ENCODE data around the gene TMEM98. TPM values are rescaled to one million over a fixed set of nuclear protein-coding genes. Genes with fewer than 3 reads are reported as not detected.
"Not testable (repeated sequence)": the region's sequence is repeated elsewhere in the genome, so short reads cannot be mapped to it uniquely, and the experiment has no call there.

Gene TMEM98
- 1 to 10 TPM; 2.7 to 4.4 TPM for total RNA-seq

DNA sequence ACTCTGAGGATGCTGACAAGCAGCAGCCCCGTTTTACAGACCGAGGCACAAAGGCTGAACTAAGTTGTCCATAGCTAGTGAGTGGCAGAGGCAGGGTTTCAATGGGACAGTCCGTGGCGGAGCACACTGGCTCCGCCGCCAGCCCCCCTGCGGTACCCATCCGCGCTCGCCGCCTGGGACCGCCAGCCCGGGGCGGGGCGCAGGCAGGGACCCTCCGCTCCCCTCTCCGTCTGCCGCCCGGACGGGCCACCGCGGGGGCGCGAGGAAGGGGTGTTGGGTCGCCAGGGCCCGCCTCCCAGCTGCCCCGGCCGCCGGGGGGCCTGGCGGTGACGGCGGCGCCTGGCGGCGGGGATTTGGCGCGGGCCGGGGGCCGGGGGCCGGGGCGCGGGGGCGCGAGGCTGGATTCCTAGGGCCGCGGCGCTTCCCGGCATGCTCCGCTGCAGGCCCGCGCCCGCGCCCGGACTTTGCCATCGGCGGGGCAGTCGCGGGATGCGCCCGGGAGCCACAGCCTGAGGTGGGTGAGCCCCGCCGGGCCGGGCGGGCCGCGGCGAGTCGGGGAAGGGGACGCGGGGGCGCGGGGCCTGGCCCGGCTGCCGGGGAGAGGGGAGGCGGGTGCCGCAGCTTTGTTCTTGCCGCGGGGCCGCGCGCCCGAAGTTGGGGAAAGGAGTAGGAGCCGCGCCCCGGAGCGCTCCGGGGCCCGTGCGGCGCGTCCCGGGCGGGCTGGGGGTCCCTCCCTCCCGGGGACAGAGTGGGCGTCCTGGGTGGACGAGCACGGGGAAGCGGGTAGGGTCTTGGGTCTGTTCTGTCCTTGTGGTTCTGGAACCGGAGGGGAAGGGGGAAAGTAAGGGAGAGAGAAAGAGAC, at the start of gene TMEM98:
Gene TMEM98, plus strand, starts transcription at position 430 of the 862 bp plus-strand sequence. CDS start 3,376 bp downstream, outside the sequence.
- Mint-ChIP-seq H3K36me3 (ENCODE audit: low read depth) (no peaks in the 10 kb centered on the region), H3K4me3 (peak within 1 kb of the TSS; percentile 68), H3K4me1 (peaks cover 5% of the 10 kb centered on the region), H3K27me3 (peaks cover 28% of the 10 kb centered on the region), H3K9me3 (no peaks in the 10 kb centered on the region), H3K27ac (no peak within 1 kb of the TSS)
- ChIA-PET CTCF (interaction anchor here (1.8 to 2.4 kb wide), 2 partner anchors 51 to 145 kb away, joined by 6 read pairs; partner anchors contain the start of gene MYO1D), POLR2A (interaction anchor here (0.5 to 2.4 kb wide), 3 partner anchors 10 to 24 kb away, joined by 4 to 7 read pairs (median 6); no protein-coding TSS in a partner anchor)
- no peak for DNase-seq

DNA sequence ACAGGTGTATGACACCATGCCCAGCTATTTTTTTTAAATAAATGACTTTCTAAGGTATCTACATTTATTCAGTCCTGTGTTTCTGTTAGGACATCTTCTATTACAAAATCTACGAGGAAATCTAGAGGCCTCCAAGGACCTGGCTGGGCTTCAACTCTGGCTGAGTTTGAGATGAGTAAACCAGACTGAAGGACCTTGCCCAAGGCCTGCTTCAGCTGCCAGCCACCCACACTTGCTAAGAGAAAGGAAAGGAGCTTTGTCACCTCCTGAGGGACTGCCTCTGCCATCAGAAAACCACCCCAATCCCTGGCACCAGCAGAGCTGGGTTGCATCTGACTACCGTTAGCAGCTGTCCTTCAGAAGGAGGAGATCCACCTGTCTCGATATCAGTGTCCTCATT, 49.7 kb upstream of the TMEM98 start:
- no peaks in the 10 kb centered on the region for H3K27me3 Mint-ChIP-seq
- CTCF ChIA-PET, result interaction anchor here (1.2 to 4.4 kb wide), 18 partner anchors 11 to 219 kb away, joined by 3 to 79 read pairs (median 10); a partner anchor contains a TSS
- H3K36me3 Mint-ChIP-seq (ENCODE audit: low read depth), result no peaks in the 10 kb centered on the region
- H3K9me3 Mint-ChIP-seq, result no peaks in the 10 kb centered on the region
- no peak overlapping the region for H3K4me3 Mint-ChIP-seq
- H3K27ac Mint-ChIP-seq, result no peak overlapping the region
- H3K4me1 Mint-ChIP-seq, result peaks cover 27% of the 10 kb centered on the region
- no peak for DNase-seq
- POLR2A ChIA-PET, result interaction anchor here (1.0 to 2.4 kb wide), 3 partner anchors 26 to 120 kb away, joined by 3 to 14 read pairs (median 8); no protein-coding TSS in a partner anchor

GRCh38 chr17:32879134-32879533, 48.8 kb upstream of the TMEM98 start:
- H3K4me3 Mint-ChIP-seq, result no peak overlapping the region
- peaks cover 27% of the 10 kb centered on the region for H3K4me1 Mint-ChIP-seq
- H3K27me3 Mint-ChIP-seq, result peaks cover 2% of the 10 kb centered on the region
- no peak for DNase-seq
- POLR2A ChIA-PET, result interaction anchor here (0.7 kb wide), 1 partner anchor 258 kb away, joined by 3 read pairs; no protein-coding TSS in a partner anchor
- no peaks in the 10 kb centered on the region for H3K36me3 Mint-ChIP-seq (ENCODE audit: low read depth)
- H3K27ac Mint-ChIP-seq, result no peak overlapping the region
- CTCF ChIA-PET, result interaction anchor here (3.4 to 4.4 kb wide), 3 partner anchors 32 to 97 kb away, joined by 14 to 79 read pairs (median 50); no protein-coding TSS in a partner anchor
- H3K9me3 Mint-ChIP-seq, result no peaks in the 10 kb centered on the region

GRCh38 chr17:32880671-32881453, 47.1 kb upstream of the TMEM98 start:
- Mint-ChIP-seq H3K27ac (no peak overlapping the region), H3K4me1 (peaks cover 20% of the 10 kb centered on the region), H3K4me3 (no peak overlapping the region), H3K36me3 (ENCODE audit: low read depth) (no peaks in the 10 kb centered on the region), H3K9me3 (no peaks in the 10 kb centered on the region), H3K27me3 (peaks cover 4% of the 10 kb centered on the region)
- CTCF ChIA-PET, result interaction anchor here (1.9 kb wide), 1 partner anchor 56 kb away, joined by 5 read pairs; no protein-coding TSS in a partner anchor
- POLR2A ChIA-PET, result no interaction called here
- DNase-seq, result no peak

GRCh38 chr17:32882029-32882428, 45.9 kb upstream of the TMEM98 start:
- H3K4me3 Mint-ChIP-seq, result no peak overlapping the region
- POLR2A ChIA-PET, result interaction anchor here (0.6 kb wide), 1 partner anchor 23 kb away, joined by 3 read pairs; no protein-coding TSS in a partner anchor
- DNase-seq, result no peak
- H3K27me3 Mint-ChIP-seq, result peaks cover 9% of the 10 kb centered on the region
- peaks cover 15% of the 10 kb centered on the region for H3K4me1 Mint-ChIP-seq
- H3K9me3 Mint-ChIP-seq, result no peaks in the 10 kb centered on the region
- H3K36me3 Mint-ChIP-seq (ENCODE audit: low read depth), result no peaks in the 10 kb centered on the region
- CTCF ChIA-PET, result interaction anchor here (1.9 kb wide), 1 partner anchor 54 kb away, joined by 5 read pairs; no protein-coding TSS in a partner anchor
- no peak overlapping the region for H3K27ac Mint-ChIP-seq

GRCh38 chr17:32882734-32883133, 45.2 kb upstream of the TMEM98 start:
- DNase-seq, result no peak
- H3K9me3 Mint-ChIP-seq, result no peaks in the 10 kb centered on the region
- no peak overlapping the region for H3K4me3 Mint-ChIP-seq
- peaks cover 10% of the 10 kb centered on the region for H3K4me1 Mint-ChIP-seq
- H3K36me3 Mint-ChIP-seq (ENCODE audit: low read depth), result no peaks in the 10 kb centered on the region
- H3K27ac Mint-ChIP-seq, result no peak overlapping the region
- ChIA-PET POLR2A (interaction anchor here (0.6 kb wide), 1 partner anchor 22 kb away, joined by 3 read pairs; no protein-coding TSS in a partner anchor), CTCF (no interaction called here)
- peaks cover 9% of the 10 kb centered on the region for H3K27me3 Mint-ChIP-seq

- CTCF ChIA-PET; H3K9me3 Mint-ChIP-seq; H3K27ac Mint-ChIP-seq; POLR2A ChIA-PET; H3K36me3 Mint-ChIP-seq (ENCODE audit: low read depth); H3K4me3 Mint-ChIP-seq; DNase-seq; H3K4me1 Mint-ChIP-seq: not testable (repeated sequence)
- H3K27me3 Mint-ChIP-seq, result peaks cover 10% of the 10 kb centered on the region
These were observed 41.0 kb upstream of the TMEM98 start for GRCh38 chr17:32886951-32887350.

DNA sequence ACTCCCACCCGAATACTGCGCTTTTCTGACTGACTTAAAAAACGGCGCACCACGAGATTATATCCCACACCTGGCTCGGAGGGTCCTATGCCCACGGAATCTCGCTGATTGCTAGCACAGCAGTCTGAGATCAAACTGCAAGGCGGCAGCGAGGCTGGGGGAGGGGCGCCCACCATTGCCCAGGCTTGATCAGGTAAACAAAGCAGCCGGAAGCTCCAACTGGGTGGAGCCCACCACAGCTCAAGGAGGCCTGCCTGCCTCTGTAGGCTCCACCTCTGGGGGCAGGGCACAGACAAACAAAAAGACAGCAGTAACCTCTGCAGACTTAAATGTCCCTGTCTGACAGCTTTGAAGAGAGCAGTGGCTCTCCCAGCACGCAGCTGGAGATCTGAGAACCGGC, 40.5 kb upstream of the TMEM98 start:
- H3K27ac Mint-ChIP-seq; CTCF ChIA-PET; DNase-seq; H3K36me3 Mint-ChIP-seq (ENCODE audit: low read depth); POLR2A ChIA-PET; H3K9me3 Mint-ChIP-seq; H3K4me1 Mint-ChIP-seq; H3K4me3 Mint-ChIP-seq: not testable (repeated sequence)
- H3K27me3 Mint-ChIP-seq, result peaks cover 10% of the 10 kb centered on the region

DNA sequence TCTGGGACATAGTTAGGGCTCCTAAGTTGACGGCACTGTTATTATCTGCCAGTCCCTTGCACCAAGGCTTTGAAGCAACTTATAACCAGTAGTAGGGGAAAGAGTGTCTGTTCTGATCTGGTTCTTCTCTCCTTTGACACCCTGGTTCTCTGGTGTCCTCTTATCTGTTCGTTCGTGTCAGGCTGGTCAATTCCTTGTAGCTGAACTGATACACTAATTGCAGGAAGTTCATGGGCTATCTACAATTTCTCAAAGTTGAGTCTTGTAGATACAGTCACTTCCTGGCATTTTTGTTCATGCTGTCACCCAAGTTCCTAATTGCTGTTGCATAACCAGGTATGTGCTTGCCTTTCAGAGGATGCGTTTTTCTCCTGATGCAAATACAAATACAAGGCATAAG, 33.7 kb upstream of the TMEM98 start:
- ChIA-PET POLR2A (no interaction called here), CTCF (no interaction called here)
- Mint-ChIP-seq H3K4me1 (no peaks in the 10 kb centered on the region), H3K9me3 (no peaks in the 10 kb centered on the region), H3K27me3 (peaks cover 17% of the 10 kb centered on the region), H3K4me3 (no peak overlapping the region), H3K27ac (no peak overlapping the region), H3K36me3 (ENCODE audit: low read depth) (no peaks in the 10 kb centered on the region)
- no peak for DNase-seq

DNA sequence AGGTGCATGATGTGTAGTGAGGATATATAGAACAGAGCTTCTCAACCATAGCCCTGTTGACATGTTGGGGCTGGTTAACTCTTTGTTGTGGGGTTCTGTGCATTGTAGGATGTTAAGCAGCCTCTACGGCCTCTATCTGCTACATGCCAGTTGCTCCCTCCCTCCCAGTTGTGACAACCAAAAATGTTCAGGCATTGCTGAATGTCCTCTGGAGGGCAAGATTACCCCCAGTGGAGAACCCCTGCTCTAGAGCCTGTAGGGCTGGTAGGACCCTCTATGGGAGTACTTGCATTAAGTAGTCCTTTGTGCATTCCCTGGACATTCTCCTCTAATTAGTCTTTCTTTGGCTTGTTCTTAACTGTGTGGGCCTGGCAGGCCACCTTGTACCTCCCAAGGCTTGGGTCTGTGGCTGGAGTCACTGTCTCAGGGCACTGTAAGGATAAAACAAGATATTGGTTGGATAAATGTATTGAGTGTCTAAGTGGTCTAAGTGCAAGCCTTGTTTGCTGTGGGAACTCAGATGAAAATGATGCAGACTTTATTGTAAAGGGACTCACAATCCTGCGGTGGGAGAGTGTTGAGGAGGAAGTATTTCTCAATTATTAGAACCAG, 31.2 kb upstream of the TMEM98 start:
- CTCF ChIA-PET, result no interaction called here
- POLR2A ChIA-PET, result no interaction called here
- no peaks in the 10 kb centered on the region for H3K36me3 Mint-ChIP-seq (ENCODE audit: low read depth)
- no peak overlapping the region for H3K4me3 Mint-ChIP-seq
- peaks cover 3% of the 10 kb centered on the region for H3K9me3 Mint-ChIP-seq
- no peak for DNase-seq
- H3K4me1 Mint-ChIP-seq, result no peaks in the 10 kb centered on the region
- H3K27ac Mint-ChIP-seq, result no peak overlapping the region
- peaks cover 20% of the 10 kb centered on the region for H3K27me3 Mint-ChIP-seq

- Mint-ChIP-seq H3K27ac (no peak overlapping the region), H3K9me3 (peaks cover 3% of the 10 kb centered on the region), H3K4me1 (peaks cover 13% of the 10 kb centered on the region), H3K4me3 (no peak overlapping the region), H3K27me3 (peaks cover 20% of the 10 kb centered on the region), H3K36me3 (ENCODE audit: low read depth) (no peaks in the 10 kb centered on the region)
- CTCF ChIA-PET, result interaction anchor here (0.9 kb wide), 1 partner anchor 22 kb away, joined by 4 read pairs; no protein-coding TSS in a partner anchor
- DNase-seq, result no peak
- POLR2A ChIA-PET, result no interaction called here
These were observed 28.5 kb upstream of the TMEM98 start for GRCh38 chr17:32899236-32900013.

- Mint-ChIP-seq H3K27ac (no peak overlapping the region), H3K9me3 (peaks cover 3% of the 10 kb centered on the region), H3K27me3 (peaks cover 20% of the 10 kb centered on the region), H3K4me3 (no peak overlapping the region), H3K4me1 (peaks cover 22% of the 10 kb centered on the region), H3K36me3 (ENCODE audit: low read depth) (no peaks in the 10 kb centered on the region)
- CTCF ChIA-PET, result no interaction called here
- POLR2A ChIA-PET, result no interaction called here
- DNase-seq, result no peak
These were observed 26.2 kb upstream of the TMEM98 start for GRCh38 chr17:32901743-32902142.
